PC-9 (cell line): Measurements from ENCODE around the gene RNF223.

ENCODE experiments used
- CTCF ChIP-seq: fragments of 200-600 bp; sonication (generic); conservative IDR thresholded peaks from 2 replicates; pipeline ENCODE4 v1.6.1; 2017; ENCODE audit warnings: mixed run types, antibody characterized with exemption, mild to moderate bottlenecking, moderate library complexity
- EZH2 ChIP-seq: fragments of 200-600 bp; sonication (generic); IDR thresholded peaks from 2 replicates; pipeline ENCODE4 v1.8.0; 2017; ENCODE audit warnings: antibody characterized with exemption, low read depth

DNA sequence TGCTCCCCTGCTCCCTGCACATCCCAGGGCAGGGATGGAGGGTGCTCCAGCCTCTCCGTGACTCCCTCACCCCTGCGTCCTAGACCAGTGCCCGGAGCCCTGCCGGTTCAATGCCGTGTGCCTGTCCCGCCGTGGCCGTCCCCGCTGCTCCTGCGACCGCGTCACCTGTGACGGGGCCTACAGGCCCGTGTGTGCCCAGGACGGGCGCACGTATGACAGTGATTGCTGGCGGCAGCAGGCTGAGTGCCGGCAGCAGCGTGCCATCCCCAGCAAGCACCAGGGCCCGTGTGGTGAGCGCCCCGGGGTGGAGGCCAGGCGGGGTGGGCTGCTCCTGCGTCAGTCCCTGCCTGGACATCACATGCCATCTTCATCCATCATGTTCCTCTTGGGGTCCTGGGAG lies 32.2 kb downstream of the RNF223 start:
- TF ChIP-seq CTCF (no peak), EZH2 (no peak)
